ENCODE data around the gene IPO9. TPM values are rescaled to one million over a fixed set of nuclear protein-coding genes. Genes with fewer than 3 reads are reported as not detected.

Gene IPO9
- total RNA-seq, 1 donor from 2014 or later, result 47.1 TPM

DNA sequence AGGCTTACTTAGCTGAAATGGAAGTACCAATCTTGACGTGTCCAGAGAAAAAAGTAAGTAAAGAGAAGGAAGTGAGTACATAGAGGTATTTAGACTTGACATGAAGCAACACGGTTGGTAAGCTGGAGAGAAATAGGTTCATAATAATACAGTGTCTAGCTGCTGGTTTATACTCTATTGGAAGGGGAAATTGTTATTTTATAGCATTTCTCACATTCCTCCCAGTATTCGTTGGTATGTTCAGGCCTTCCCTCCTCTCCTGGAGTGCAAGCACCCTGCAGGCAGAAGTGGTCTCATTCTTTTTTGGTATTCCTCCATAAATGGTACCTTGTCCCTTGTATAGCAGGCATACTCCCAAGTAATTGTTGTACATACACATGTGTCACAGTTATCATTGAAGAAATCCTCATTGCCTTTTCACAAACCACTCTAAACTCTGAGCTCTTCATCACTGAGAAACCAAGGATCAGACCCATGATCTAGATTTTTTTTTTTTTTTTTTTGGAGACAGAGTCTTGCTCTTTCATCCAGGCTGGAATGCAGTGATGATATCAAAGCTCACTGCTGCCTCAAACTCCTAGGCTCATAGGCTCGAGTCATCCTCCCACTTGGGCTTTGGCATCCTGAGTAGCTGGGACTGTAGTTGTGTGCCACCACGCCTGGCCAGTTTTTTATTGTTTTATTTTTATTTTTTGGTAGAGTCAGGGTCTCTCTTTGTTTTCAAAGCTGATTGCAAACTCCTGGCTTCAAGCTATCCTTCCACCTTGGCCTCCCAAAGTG lies 9.8 kb upstream of the IPO9 start:
- H3K4me3 Mint-ChIP-seq (ENCODE audit: unreplicated experiment), result no peak overlapping the region
- H3K36me3 Mint-ChIP-seq (ENCODE audit: low read depth), result peaks cover 66% of the 10 kb centered on the region
- H3K27me3 Mint-ChIP-seq (ENCODE audit: low read depth), result no peaks in the 10 kb centered on the region
- H3K4me1 Mint-ChIP-seq (ENCODE audit: low read depth), result peaks cover 25% of the 10 kb centered on the region
- peak overlapping the region; percentile 19 for H3K27ac Mint-ChIP-seq (ENCODE audit: unreplicated experiment)
- no peak for DNase-seq (ENCODE audit: low spot score)
- TF ChIP-seq, protein P1, sequence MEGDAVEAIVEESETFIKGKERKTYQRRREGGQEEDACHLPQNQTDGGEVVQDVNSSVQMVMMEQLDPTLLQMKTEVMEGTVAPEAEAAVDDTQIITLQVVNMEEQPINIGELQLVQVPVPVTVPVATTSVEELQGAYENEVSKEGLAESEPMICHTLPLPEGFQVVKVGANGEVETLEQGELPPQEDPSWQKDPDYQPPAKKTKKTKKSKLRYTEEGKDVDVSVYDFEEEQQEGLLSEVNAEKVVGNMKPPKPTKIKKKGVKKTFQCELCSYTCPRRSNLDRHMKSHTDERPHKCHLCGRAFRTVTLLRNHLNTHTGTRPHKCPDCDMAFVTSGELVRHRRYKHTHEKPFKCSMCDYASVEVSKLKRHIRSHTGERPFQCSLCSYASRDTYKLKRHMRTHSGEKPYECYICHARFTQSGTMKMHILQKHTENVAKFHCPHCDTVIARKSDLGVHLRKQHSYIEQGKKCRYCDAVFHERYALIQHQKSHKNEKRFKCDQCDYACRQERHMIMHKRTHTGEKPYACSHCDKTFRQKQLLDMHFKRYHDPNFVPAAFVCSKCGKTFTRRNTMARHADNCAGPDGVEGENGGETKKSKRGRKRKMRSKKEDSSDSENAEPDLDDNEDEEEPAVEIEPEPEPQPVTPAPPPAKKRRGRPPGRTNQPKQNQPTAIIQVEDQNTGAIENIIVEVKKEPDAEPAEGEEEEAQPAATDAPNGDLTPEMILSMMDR (IDR thresholded peaks at IDR 0.05), result no peak
- H3K9me3 Mint-ChIP-seq (ENCODE audit: low read depth), result no peaks in the 10 kb centered on the region

DNA sequence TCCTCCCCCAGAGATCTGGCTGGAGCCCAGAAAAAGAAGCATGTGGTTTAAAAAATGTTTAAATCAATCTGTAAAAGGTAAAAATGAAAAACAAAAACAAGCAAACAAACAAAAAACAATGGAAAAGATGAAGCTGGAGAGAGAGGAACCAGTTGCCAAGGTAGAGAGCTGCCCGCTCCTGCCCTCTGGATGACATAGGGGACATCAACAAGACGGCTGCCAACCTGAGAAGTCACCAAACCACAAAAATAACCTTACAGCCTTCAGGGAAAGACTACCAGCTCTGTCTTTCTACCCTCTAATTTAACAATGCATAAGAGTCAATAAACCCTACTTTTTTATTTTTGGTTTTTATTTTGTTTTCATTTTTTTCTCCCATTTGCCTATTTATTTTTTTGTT lies 8.5 kb upstream of the IPO9 start:
- TF ChIP-seq, protein P1 (IDR thresholded peaks at IDR 0.05), result no peak
- Mint-ChIP-seq H3K4me1 (ENCODE audit: low read depth) (peaks cover 28% of the 10 kb centered on the region), H3K36me3 (ENCODE audit: low read depth) (peaks cover 61% of the 10 kb centered on the region), H3K27me3 (ENCODE audit: low read depth) (no peaks in the 10 kb centered on the region), H3K4me3 (ENCODE audit: unreplicated experiment) (no peak overlapping the region), H3K9me3 (ENCODE audit: low read depth) (no peaks in the 10 kb centered on the region), H3K27ac (ENCODE audit: unreplicated experiment) (peak overlapping the region; percentile 15)
- no peak for DNase-seq (ENCODE audit: low spot score)

DNA sequence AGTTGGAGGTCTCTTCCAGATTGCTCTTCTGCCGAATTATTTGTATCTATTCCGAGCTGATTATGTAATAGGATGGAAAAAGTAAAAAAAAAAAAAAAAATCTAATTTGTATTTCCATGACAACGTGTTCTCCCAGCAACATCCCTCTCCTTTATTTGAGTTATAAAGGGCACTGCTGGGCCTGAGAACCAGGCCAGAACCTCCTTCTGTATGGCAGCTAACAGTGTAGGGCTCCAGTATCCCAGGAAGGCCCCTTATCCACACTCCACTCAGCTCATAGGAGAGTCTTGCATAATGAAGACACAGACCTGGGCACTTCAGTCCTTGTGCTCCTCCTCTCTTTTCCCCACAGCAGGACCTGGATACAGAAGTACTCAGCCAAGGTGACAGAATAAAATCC lies 3.7 kb upstream of the IPO9 start:
- no peaks in the 10 kb centered on the region for H3K9me3 Mint-ChIP-seq (ENCODE audit: low read depth)
- peak overlapping the region; percentile 60 for H3K27ac Mint-ChIP-seq (ENCODE audit: unreplicated experiment)
- peaks cover 30% of the 10 kb centered on the region for H3K36me3 Mint-ChIP-seq (ENCODE audit: low read depth)
- H3K4me1 Mint-ChIP-seq (ENCODE audit: low read depth), result peaks cover 54% of the 10 kb centered on the region
- H3K4me3 Mint-ChIP-seq (ENCODE audit: unreplicated experiment), result no peak overlapping the region
- TF ChIP-seq, protein P1 (IDR thresholded peaks at IDR 0.05), result no peak
- no peak for DNase-seq (ENCODE audit: low spot score)
- H3K27me3 Mint-ChIP-seq (ENCODE audit: low read depth), result no peaks in the 10 kb centered on the region

DNA sequence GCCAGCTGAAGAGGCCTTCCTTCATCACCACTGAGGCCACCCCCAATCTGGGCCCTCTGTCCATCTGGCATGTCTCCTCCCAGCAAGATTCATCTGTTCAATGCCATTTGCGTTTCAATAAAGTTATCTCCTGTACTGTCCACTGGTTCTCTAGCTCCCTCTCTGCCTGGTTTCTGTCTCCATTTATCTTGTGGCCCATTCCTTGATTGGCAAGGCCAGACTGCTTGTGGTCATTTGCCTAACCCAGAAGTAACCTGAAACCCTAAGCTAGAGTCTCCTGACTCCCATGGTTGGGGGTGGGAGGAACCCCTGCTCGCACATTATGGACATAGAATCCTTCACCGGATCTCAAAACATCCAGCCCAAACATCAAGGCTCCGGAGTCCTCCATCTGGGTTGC lies 2.1 kb upstream of the IPO9 start:
- no peaks in the 10 kb centered on the region for H3K9me3 Mint-ChIP-seq (ENCODE audit: low read depth)
- H3K4me3 Mint-ChIP-seq (ENCODE audit: unreplicated experiment), result no peak overlapping the region
- H3K27me3 Mint-ChIP-seq (ENCODE audit: low read depth), result no peaks in the 10 kb centered on the region
- TF ChIP-seq, protein P1 (IDR thresholded peaks at IDR 0.05), result peak; percentile 31
- peaks cover 17% of the 10 kb centered on the region for H3K36me3 Mint-ChIP-seq (ENCODE audit: low read depth)
- H3K4me1 Mint-ChIP-seq (ENCODE audit: low read depth), result peaks cover 69% of the 10 kb centered on the region
- no peak for DNase-seq (ENCODE audit: low spot score)
- H3K27ac Mint-ChIP-seq (ENCODE audit: unreplicated experiment), result peak overlapping the region; percentile 43

DNA sequence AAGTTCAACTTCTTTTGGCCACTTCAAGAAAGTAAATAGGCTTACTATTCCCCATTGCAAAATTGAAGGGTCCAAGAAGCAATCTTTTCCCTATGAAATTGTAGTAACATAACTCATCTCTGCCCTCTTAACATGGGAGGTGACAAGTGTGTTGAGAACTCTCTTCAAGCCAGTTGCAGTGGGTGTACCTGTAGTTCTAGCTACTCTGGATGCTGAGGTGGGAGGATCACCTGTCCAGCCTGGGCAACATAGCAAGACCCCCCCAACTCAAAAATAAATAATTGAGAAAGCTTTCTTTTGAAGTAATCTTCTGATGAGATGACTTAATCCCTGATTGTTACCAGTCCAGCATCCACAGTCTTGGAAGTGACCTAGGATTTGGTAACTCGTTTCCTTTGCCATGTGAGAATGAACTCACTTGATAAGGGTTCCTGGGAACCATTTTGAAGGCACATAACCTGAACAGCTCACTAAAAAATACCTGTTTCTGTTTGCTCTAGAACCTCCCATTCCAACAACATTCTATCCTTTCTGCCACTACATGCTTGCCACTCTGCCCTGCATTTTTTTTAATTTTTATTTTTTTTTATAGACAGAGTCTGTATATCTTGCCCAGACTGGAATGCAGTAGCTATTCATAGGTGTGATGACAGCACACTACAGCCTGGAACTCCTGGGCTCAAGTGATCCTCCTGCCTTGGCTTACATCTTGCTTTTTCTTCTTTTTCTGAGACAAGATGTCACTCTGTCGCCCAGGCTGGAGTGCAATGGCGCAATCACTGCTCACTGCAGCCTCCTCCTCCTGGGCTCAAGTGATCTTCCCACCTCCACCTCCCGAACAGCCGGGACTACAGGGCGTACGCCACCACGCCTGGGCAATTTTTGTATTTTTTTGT lies 1.4 kb upstream of the IPO9 start:
- H3K27ac Mint-ChIP-seq (ENCODE audit: unreplicated experiment), result peak overlapping the region; percentile 99
- H3K36me3 Mint-ChIP-seq (ENCODE audit: low read depth), result peaks cover 11% of the 10 kb centered on the region
- no peaks in the 10 kb centered on the region for H3K27me3 Mint-ChIP-seq (ENCODE audit: low read depth)
- no peaks in the 10 kb centered on the region for H3K9me3 Mint-ChIP-seq (ENCODE audit: low read depth)
- DNase-seq (ENCODE audit: low spot score), result no peak
- TF ChIP-seq, protein P1 (IDR thresholded peaks at IDR 0.05), result no peak
- peaks cover 72% of the 10 kb centered on the region for H3K4me1 Mint-ChIP-seq (ENCODE audit: low read depth)
- peak overlapping the region; percentile 90 for H3K4me3 Mint-ChIP-seq (ENCODE audit: unreplicated experiment)
